PC-9 (cell line): ENCODE measurements around the gene LDLRAD2.

Experiments used
- EZH2 ChIP-seq: fragments of 200-600 bp; sonication (generic); IDR thresholded peaks from 2 replicates; pipeline ENCODE4 v1.8.0; 2017; ENCODE audit warnings: antibody characterized with exemption, low read depth
- TF ChIP-seq, protein P1 (sequence below): fragments of 200-600 bp; sonication (generic); conservative IDR thresholded peaks from 2 replicates; pipeline ENCODE4 v1.6.1; 2017; ENCODE audit warnings: mixed run types, antibody characterized with exemption, mild to moderate bottlenecking, moderate library complexity

DNA sequence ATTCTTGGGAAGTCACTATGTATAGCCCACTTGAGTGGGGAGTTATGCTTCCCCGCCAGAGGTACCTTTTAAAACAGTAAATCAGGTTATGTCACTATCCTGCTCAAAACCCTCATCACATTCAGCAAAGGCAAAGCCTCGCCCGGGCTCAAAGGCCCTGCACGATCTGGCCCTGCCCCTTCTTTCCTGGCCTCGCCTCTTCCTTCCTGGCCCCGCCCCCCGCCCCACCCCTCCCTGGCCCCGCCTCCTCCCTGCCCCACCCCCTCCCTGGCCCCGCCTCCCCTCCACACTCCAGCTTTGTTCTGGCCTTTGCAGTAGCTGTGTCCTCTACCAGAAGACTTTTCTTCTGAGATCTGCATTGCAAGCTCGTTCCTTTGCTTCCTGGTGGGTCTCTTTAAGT is 6.6 kb downstream of the LDLRAD2 start:
- TF ChIP-seq, protein P1, sequence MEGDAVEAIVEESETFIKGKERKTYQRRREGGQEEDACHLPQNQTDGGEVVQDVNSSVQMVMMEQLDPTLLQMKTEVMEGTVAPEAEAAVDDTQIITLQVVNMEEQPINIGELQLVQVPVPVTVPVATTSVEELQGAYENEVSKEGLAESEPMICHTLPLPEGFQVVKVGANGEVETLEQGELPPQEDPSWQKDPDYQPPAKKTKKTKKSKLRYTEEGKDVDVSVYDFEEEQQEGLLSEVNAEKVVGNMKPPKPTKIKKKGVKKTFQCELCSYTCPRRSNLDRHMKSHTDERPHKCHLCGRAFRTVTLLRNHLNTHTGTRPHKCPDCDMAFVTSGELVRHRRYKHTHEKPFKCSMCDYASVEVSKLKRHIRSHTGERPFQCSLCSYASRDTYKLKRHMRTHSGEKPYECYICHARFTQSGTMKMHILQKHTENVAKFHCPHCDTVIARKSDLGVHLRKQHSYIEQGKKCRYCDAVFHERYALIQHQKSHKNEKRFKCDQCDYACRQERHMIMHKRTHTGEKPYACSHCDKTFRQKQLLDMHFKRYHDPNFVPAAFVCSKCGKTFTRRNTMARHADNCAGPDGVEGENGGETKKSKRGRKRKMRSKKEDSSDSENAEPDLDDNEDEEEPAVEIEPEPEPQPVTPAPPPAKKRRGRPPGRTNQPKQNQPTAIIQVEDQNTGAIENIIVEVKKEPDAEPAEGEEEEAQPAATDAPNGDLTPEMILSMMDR: no peak
- TF ChIP-seq EZH2: no peak
